ENCODE data around the gene LNP1. TPM values are rescaled to one million over a fixed set of nuclear protein-coding genes. Genes with fewer than 3 reads are reported as not detected.

LNP1 gene
- total and polyA plus RNA-seq, 2 donors (not counting 3 experiments of a cell fraction or from before 2014, with no cell fraction given), result 0.80 TPM

DNA sequence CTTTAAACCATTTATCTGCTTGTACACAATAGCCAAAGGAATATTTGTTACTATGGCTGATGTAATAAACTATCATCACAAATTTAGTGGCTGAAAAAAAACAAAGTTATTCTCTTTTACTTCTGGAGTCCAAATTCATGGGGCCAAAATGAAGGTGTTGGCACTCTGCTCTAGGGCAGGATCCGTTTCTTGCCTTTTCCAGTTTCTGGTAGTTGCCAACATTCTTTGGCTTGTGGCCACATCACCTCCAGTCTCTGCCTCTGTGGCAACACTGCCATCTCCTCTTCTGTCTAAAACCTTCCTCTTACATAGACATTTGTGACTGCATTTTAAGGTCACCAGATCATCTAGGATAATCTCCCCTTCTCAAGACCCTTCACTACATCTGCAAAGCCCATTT lies 39.4 kb upstream of the LNP1 start:
- DNase-seq (ENCODE audit: low read depth, low spot score), result no peak
- no peaks in the 10 kb centered on the region for H4K20me1 ChIP-seq (replicated peaks; ENCODE audit: control insufficient read depth, extremely low read depth, insufficient read depth, low read length)
- H3K4me3 ChIP-seq (replicated peaks in 1 of 3; ENCODE audit: insufficient read depth in 1 of 3, low read depth in 1 of 3, low read length in 3 of 3), result no peak overlapping the region
- H3K4me1 ChIP-seq (ENCODE audit: control insufficient read depth, extremely low read depth, insufficient read depth, low read length), result no peaks in the 10 kb centered on the region
- H3K79me2 ChIP-seq (ENCODE audit: control insufficient read depth, insufficient read depth, low read length), result no peaks in the 10 kb centered on the region
- no peak overlapping the region for H2AFZ ChIP-seq (ENCODE audit: low read depth, low read length)
- H3K27ac ChIP-seq (ENCODE audit: insufficient read depth, low read depth, low read length), result no peak overlapping the region
- no peak for TF ChIP-seq JUN (IDR thresholded peaks at IDR 0.05; ENCODE audit: borderline replicate concordance, insufficient read depth, insufficient read length, low read depth)
- no peak for TF ChIP-seq GATA2 (IDR thresholded peaks at IDR 0.05; ENCODE audit: insufficient read depth, insufficient read length, low read depth, low read length)
- no peak for TF ChIP-seq MYC (IDR thresholded peaks at IDR 0.05; ENCODE audit: low read depth, low read length)
- BruUV-seq (replicated peaks), result no TSS peak
- intact Hi-C loops (cut with micrococcal nuclease) (no loop called here), dilution Hi-C loops (cut with MboI; ENCODE audit: extremely low pct_ligation_motif_present, low sequenced_read_pairs) (no loop called here)
- no peak overlapping the region for H3K4me2 ChIP-seq (ENCODE audit: insufficient read depth, low read length)
- peaks cover 3 to 5% of the 10 kb centered on the region in 2 experiments for H3K36me3 ChIP-seq (ENCODE audit: control insufficient read depth in 2 of 2, extremely low read depth in 1 of 2, insufficient read depth in 2 of 2, low read length in 2 of 2)
- POLR2A ChIA-PET, result no interaction called here
- CTCF ChIA-PET, result no interaction called here
- no peak overlapping the region for H3K9ac ChIP-seq (replicated peaks; ENCODE audit: extremely low read depth, insufficient read depth, low read length)
- no peak for FAIRE-seq
- no peaks in the 10 kb centered on the region for H3K27me3 ChIP-seq (ENCODE audit: control insufficient read depth in 2 of 2, insufficient read depth in 2 of 2, low read length in 2 of 2)
- H3K9me3 ChIP-seq (replicated peaks; ENCODE audit: control insufficient read depth, insufficient read depth, low read length), result no peaks in the 10 kb centered on the region
- H3K9me1 ChIP-seq (replicated peaks; ENCODE audit: control insufficient read depth, extremely low read depth, insufficient read depth, low read length), result no peaks in the 10 kb centered on the region

DNA sequence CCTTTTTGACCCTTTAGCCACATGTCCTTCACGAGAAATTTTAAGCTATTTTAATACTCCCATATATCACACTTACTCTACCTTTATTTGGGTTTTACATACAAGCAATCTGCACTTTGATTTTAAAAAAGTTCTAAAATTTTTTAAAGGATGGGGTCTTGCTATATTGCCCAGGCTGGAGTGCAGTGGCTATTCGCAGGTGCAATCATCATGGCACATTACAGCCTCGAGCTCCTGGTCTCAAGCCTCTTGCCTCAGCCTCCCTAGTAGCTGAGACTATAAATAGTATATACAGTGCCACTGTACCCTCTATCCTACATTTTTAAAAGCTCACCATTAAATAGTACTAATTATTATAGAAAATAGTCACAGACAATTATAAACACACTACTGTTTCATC lies 36.9 kb upstream of the LNP1 start:
- Histone ChIP-seq H3K9me3 (replicated peaks; ENCODE audit: control insufficient read depth, insufficient read depth, low read length) (no peaks in the 10 kb centered on the region), H4K20me1 (replicated peaks; ENCODE audit: control insufficient read depth, extremely low read depth, insufficient read depth, low read length) (no peaks in the 10 kb centered on the region), H3K9me1 (replicated peaks; ENCODE audit: control insufficient read depth, extremely low read depth, insufficient read depth, low read length) (no peaks in the 10 kb centered on the region), H2AFZ (ENCODE audit: low read depth, low read length) (no peak overlapping the region), H3K27ac (ENCODE audit: insufficient read depth, low read depth, low read length) (no peak overlapping the region), H3K79me2 (ENCODE audit: control insufficient read depth, insufficient read depth, low read length) (no peaks in the 10 kb centered on the region), H3K4me1 (ENCODE audit: control insufficient read depth, extremely low read depth, insufficient read depth, low read length) (no peaks in the 10 kb centered on the region), H3K27me3 (ENCODE audit: control insufficient read depth in 2 of 2, insufficient read depth in 2 of 2, low read length in 2 of 2) (no peaks in the 10 kb centered on the region), H3K4me3 (replicated peaks in 1 of 3; ENCODE audit: insufficient read depth in 1 of 3, low read depth in 1 of 3, low read length in 3 of 3) (no peak overlapping the region), H3K36me3 (ENCODE audit: control insufficient read depth in 2 of 2, extremely low read depth in 1 of 2, insufficient read depth in 2 of 2, low read length in 2 of 2) (peaks cover 5 to 13% of the 10 kb centered on the region in 2 experiments), H3K4me2 (ENCODE audit: insufficient read depth, low read length) (no peak overlapping the region), H3K9ac (replicated peaks; ENCODE audit: extremely low read depth, insufficient read depth, low read length) (no peak overlapping the region)
- no TSS peak for BruUV-seq (replicated peaks)
- dilution Hi-C loops (cut with MboI; ENCODE audit: extremely low pct_ligation_motif_present, low sequenced_read_pairs), result no loop called here
- ChIA-PET CTCF (interaction anchor here (0.9 to 1.3 kb wide), 2 partner anchors 15 to 98 kb away, joined by 4 read pairs; no protein-coding TSS in a partner anchor), POLR2A (no interaction called here)
- FAIRE-seq (no peak), DNase-seq (ENCODE audit: low read depth, low spot score) (no peak)
- intact Hi-C loops (cut with micrococcal nuclease), result no loop called here
- no peak for TF ChIP-seq FOS (IDR thresholded peaks at IDR 0.05; ENCODE audit: borderline replicate concordance, insufficient read depth, low read length)
- no peak for TF ChIP-seq POLR2A (IDR thresholded peaks at IDR 0.05; ENCODE audit: low read depth, low read length)
- TF ChIP-seq MYC (IDR thresholded peaks at IDR 0.05; ENCODE audit: low read depth, low read length), result no peak
- TF ChIP-seq CTCF (IDR thresholded peaks at IDR 0.05; ENCODE audit: extremely low read depth in 1 of 2, insufficient read depth in 1 of 2, low read depth in 1 of 2, low read length in 2 of 2), result no peak
- no peak for TF ChIP-seq JUN (IDR thresholded peaks at IDR 0.05; ENCODE audit: borderline replicate concordance, insufficient read depth, insufficient read length, low read depth)
- TF ChIP-seq GATA2 (IDR thresholded peaks at IDR 0.05; ENCODE audit: insufficient read depth, insufficient read length, low read depth, low read length), result no peak
- TF ChIP-seq POLR2AphosphoS5 (IDR thresholded peaks at IDR 0.05; ENCODE audit: insufficient read depth, low read depth, low read length), result no peak
- TF ChIP-seq EZH2 (IDR thresholded peaks at IDR 0.05; ENCODE audit: borderline replicate concordance, low read depth, low read length, severe bottlenecking), result no peak
- TF ChIP-seq, protein P1, sequence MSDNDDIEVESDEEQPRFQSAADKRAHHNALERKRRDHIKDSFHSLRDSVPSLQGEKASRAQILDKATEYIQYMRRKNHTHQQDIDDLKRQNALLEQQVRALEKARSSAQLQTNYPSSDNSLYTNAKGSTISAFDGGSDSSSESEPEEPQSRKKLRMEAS (IDR thresholded peaks at IDR 0.05; ENCODE audit: insufficient read depth, insufficient read length), result no peak

Data from endothelial cell of umbilical vein (primary cell).